Activated CD8-positive, alpha-beta memory T cell treated with anti-CD3 and anti-CD28 coated beads for 48 hours (primary cell): ENCODE measurements around the gene KCNAB2.
"Not testable (repeated sequence)": the region's sequence is repeated elsewhere in the genome, so short reads cannot be mapped to it uniquely, and the experiment has no call there.

Source experiments
- DNase-seq, 3 experiments: peaks; one replicate each; pipeline ENCODE4 v3.0.0-alpha.2; 2020; ENCODE audit warnings: low read depth in 2 of 3, low spot score in 2 of 3

KCNAB2 gene

GRCh38 chr1:6052543-6053205 is 7.0 kb downstream of the KCNAB2 start:
- DNase-seq, result no peak

GRCh38 chr1:6053206-6053546 is 7.5 kb downstream of the KCNAB2 start:
- DNase-seq, result no peak

- no peak for DNase-seq
Measured at GRCh38 chr1:6054596-6054995, 8.9 kb downstream of the KCNAB2 start.

GRCh38 chr1:6056572-6056948 is 10.9 kb downstream of the KCNAB2 start:
- DNase-seq, result no peak

- no peak for DNase-seq
Measured at GRCh38 chr1:6057170-6057845, 11.6 kb downstream of the KCNAB2 start.

- DNase-seq, result no peak
Measured at GRCh38 chr1:6059866-6060265, 14.2 kb downstream of the KCNAB2 start.

GRCh38 chr1:6062670-6063069 is 17.0 kb downstream of the KCNAB2 start:
- DNase-seq, result no peak

GRCh38 chr1:6063532-6064053 is 17.9 kb downstream of the KCNAB2 start:
- DNase-seq, result not testable (repeated sequence)

- DNase-seq, result no peak
Measured at GRCh38 chr1:6065093-6065858, 19.6 kb downstream of the KCNAB2 start.

GRCh38 chr1:6066680-6067079 is 21.0 kb downstream of the KCNAB2 start:
- DNase-seq, result no peak

GRCh38 chr1:6068073-6068472 is 22.4 kb downstream of the KCNAB2 start:
- DNase-seq, result no peak

GRCh38 chr1:6068932-6069331 is 23.2 kb downstream of the KCNAB2 start:
- DNase-seq, result no peak

- no peak for DNase-seq
Measured at GRCh38 chr1:6069573-6069972, 23.9 kb downstream of the KCNAB2 start.

- no peak for DNase-seq
Measured at GRCh38 chr1:6070450-6070974, 24.8 kb downstream of the KCNAB2 start.

GRCh38 chr1:6071219-6071618 is 25.5 kb downstream of the KCNAB2 start:
- no peak for DNase-seq

- no peak for DNase-seq
Measured at GRCh38 chr1:6072774-6073479, 27.2 kb downstream of the KCNAB2 start.

- DNase-seq, result no peak
Measured at GRCh38 chr1:6073480-6074053, 27.9 kb downstream of the KCNAB2 start.

GRCh38 chr1:6074192-6074901 is 28.7 kb downstream of the KCNAB2 start:
- no peak for DNase-seq

- DNase-seq, result no peak
Measured at GRCh38 chr1:6075748-6076147, 30.1 kb downstream of the KCNAB2 start.

- DNase-seq, result not testable (repeated sequence)
Measured at GRCh38 chr1:6077061-6077460, 31.4 kb downstream of the KCNAB2 start.
